ENCODE results near the gene AKT1. TPM values are rescaled to one million over a fixed set of nuclear protein-coding genes. Genes with fewer than 3 reads are reported as not detected.

The AKT1 gene
- total and polyA plus RNA-seq, 2 of the 13 experiments (the other 11 are each of a cell fraction or from before 2014, with no cell fraction given) = 96.2 to 116 TPM

- TF ChIP-seq ZNF749 (CRISPR knock-in tag; IDR thresholded peaks at IDR 0.05; ENCODE audit: borderline replicate concordance) = no peak
- no peak for TF ChIP-seq KLF16 (CRISPR knock-in tag; IDR thresholded peaks at IDR 0.05)
- TF ChIP-seq TBP (CRISPR knock-in tag; IDR thresholded peaks at IDR 0.05) = no peak
- TF ChIP-seq MEF2D (CRISPR knock-in tag; IDR thresholded peaks at IDR 0.05) = peak; percentile 74
- TF ChIP-seq TFDP1 (CRISPR knock-in tag; IDR thresholded peaks at IDR 0.05; ENCODE audit: borderline replicate concordance) = peak; percentile 74; the same call in 1 of the 2 replicates
- TF ChIP-seq TEAD3 (CRISPR knock-in tag; optimal IDR thresholded peaks at IDR 0.05; ENCODE audit: borderline replicate concordance) = peak; percentile 79
- TF ChIP-seq ZNF24 (IDR thresholded peaks at IDR 0.05) = no peak
- 0 out of 2 replicates have a peak, but pooled peaks have one; percentile 58 for TF ChIP-seq ZFP1 (CRISPR knock-in tag; IDR thresholded peaks at IDR 0.05)
- TF ChIP-seq SRSF1 (optimal IDR thresholded peaks at IDR 0.05; ENCODE audit: low read depth, low read length) = peak; percentile 49
- TF ChIP-seq NR2F2 (IDR thresholded peaks at IDR 0.05; ENCODE audit: borderline replicate concordance, low read depth) = no peak
- peak; percentile 45; the same call in 1 of the 2 replicates for TF ChIP-seq ZNF614 (CRISPR knock-in tag; IDR thresholded peaks at IDR 0.05; ENCODE audit: borderline replicate concordance)
- 0 out of 2 replicates have a peak, but pooled peaks have one; percentile 60 for TF ChIP-seq ZNF792 (CRISPR knock-in tag; IDR thresholded peaks at IDR 0.05)
- peak; percentile 84 for TF ChIP-seq XRCC5 (optimal IDR thresholded peaks at IDR 0.05; ENCODE audit: low read length)
- no peak for TF ChIP-seq GPBP1L1 (CRISPR knock-in tag; IDR thresholded peaks at IDR 0.05)
- no peak for TF ChIP-seq JUNB (CRISPR knock-in tag; IDR thresholded peaks at IDR 0.05; ENCODE audit: borderline replicate concordance)
- no peak for TF ChIP-seq TRIM22 (IDR thresholded peaks at IDR 0.05)
- TF ChIP-seq JUND (CRISPR knock-in tag; IDR thresholded peaks at IDR 0.05) = peak; percentile 79
- TF ChIP-seq ZMYM4 (CRISPR knock-in tag; IDR thresholded peaks at IDR 0.05) = no peak; the same call in 1 of the 2 replicates
- TF ChIP-seq TARDBP (CRISPR knock-in tag; IDR thresholded peaks at IDR 0.05) = peak; percentile 73; the same call in 1 of the 2 replicates
- peak; percentile 54; the same call in 1 of the 2 replicates for TF ChIP-seq POLR2G (IDR thresholded peaks at IDR 0.05; ENCODE audit: low read depth, low read length)
- TF ChIP-seq TGIF2 (CRISPR knock-in tag; IDR thresholded peaks at IDR 0.05) = peak; percentile 70; the same call in 1 of the 2 replicates
- TF ChIP-seq ATF7-NPFF (CRISPR knock-in tag; IDR thresholded peaks at IDR 0.05; ENCODE audit: low read depth) = no peak
- no peak for TF ChIP-seq NR3C1 (CRISPR knock-in tag; IDR thresholded peaks at IDR 0.05)
- TF ChIP-seq ZNF788 (CRISPR knock-in tag; IDR thresholded peaks at IDR 0.05; ENCODE audit: borderline replicate concordance) = peak; percentile 83; the same call in 1 of the 2 replicates
- TF ChIP-seq GATAD1 (CRISPR knock-in tag; IDR thresholded peaks at IDR 0.05) = peak; percentile 52; the same call in 1 of the 2 replicates
- TF ChIP-seq ZSCAN9 (CRISPR knock-in tag; IDR thresholded peaks at IDR 0.05; ENCODE audit: borderline replicate concordance) = no peak; the same call in 1 of the 2 replicates
- no peak for TF ChIP-seq ZNF558 (CRISPR knock-in tag; IDR thresholded peaks at IDR 0.05; ENCODE audit: borderline replicate concordance)
- no peak for TF ChIP-seq ZNF619 (CRISPR knock-in tag; IDR thresholded peaks at IDR 0.05)
- no peak for TF ChIP-seq BRCA1 (CRISPR knock-in tag; IDR thresholded peaks at IDR 0.05)
- TF ChIP-seq HDAC1 (CRISPR knock-in tag; IDR thresholded peaks at IDR 0.05) = peak; percentile 84
- TF ChIP-seq SALL1 (CRISPR knock-in tag; IDR thresholded peaks at IDR 0.05) = peak; percentile 81
Observed at GRCh38 chr14:104749111-104749649, 46.4 kb downstream of the AKT1 start (continued).
